ENCODE results near the gene RNF182. TPM values are rescaled to one million over a fixed set of nuclear protein-coding genes. Genes with fewer than 3 reads are reported as not detected.

Gene RNF182
- total RNA-seq, 2 donors from 2014 or later: 0.33 to 1.6 TPM

DNA sequence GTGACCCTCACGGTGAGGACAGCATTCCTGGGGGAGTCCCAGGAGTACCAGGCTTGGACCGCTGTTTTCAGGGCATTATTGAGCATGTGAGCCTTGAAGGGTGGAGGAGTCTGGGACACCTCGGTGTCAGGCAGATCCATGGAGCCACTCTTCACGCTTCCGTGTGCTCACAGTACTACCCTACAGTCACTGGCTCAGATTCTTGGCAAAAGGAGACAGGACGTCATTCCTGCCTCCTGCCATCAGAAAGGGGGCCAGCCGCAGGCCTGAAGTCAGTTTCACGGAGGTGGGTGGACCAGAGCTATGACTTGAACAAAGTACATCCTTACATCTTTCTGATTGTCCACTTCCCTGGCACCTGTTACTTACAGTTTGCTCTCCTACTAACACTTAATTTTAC lies 103.9 kb downstream of the RNF182 start:
- intact Hi-C loops (cut with DNase I): no loop called here
- WGBS, 2 donors: 68 to 78% methylated on average over 6 to 8 of the region's 8 CpGs
- Histone ChIP-seq H3K27ac (no peak overlapping the region), H3K9me3 (no peaks in the 10 kb centered on the region), H3K4me1 (peaks cover 9% of the 10 kb centered on the region), H3K27me3 (no peaks in the 10 kb centered on the region), H3K4me3 (no peak overlapping the region), H3K36me3 (replicated peaks in 1 of 2; ENCODE audit: insufficient read depth in 1 of 2, low read depth in 2 of 2) (no peaks in the 10 kb centered on the region)
- no peak for TF ChIP-seq POLR2A (IDR thresholded peaks at IDR 0.05)
- TF ChIP-seq, protein P1, sequence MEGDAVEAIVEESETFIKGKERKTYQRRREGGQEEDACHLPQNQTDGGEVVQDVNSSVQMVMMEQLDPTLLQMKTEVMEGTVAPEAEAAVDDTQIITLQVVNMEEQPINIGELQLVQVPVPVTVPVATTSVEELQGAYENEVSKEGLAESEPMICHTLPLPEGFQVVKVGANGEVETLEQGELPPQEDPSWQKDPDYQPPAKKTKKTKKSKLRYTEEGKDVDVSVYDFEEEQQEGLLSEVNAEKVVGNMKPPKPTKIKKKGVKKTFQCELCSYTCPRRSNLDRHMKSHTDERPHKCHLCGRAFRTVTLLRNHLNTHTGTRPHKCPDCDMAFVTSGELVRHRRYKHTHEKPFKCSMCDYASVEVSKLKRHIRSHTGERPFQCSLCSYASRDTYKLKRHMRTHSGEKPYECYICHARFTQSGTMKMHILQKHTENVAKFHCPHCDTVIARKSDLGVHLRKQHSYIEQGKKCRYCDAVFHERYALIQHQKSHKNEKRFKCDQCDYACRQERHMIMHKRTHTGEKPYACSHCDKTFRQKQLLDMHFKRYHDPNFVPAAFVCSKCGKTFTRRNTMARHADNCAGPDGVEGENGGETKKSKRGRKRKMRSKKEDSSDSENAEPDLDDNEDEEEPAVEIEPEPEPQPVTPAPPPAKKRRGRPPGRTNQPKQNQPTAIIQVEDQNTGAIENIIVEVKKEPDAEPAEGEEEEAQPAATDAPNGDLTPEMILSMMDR (IDR thresholded peaks at IDR 0.05): no peak
- ATAC-seq (no peak), DNase-seq (no peak)

DNA sequence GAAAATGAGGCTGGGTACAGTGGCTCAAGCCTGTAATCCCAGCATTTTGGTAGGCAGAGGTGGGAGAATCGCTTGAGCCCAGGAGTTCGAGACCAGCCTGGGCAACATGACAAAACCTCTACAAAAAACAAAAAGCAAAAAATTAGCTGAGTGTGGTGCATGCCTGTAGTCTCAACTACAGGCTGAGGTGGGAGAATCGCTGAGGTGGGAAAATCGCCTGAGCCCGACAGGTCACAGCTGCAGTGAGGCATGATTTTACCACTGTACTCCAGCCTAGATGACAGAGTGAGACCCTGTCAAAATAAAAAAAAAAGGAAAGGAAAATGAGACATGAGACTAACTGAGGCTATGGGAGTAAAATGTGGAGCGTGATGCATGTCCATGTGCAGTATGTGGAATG lies 104.9 kb downstream of the RNF182 start:
- no peak for TF ChIP-seq POLR2A (IDR thresholded peaks at IDR 0.05)
- TF ChIP-seq, protein P1 (IDR thresholded peaks at IDR 0.05): no peak

More for the DNA sequence above, 104.9 kb downstream of the RNF182 start:
- DNase-seq (no peak), ATAC-seq (no peak)
- Histone ChIP-seq H3K4me3 (no peak overlapping the region), H3K4me1 (peaks cover 8% of the 10 kb centered on the region), H3K9me3 (no peaks in the 10 kb centered on the region), H3K36me3 (replicated peaks in 1 of 2; ENCODE audit: insufficient read depth in 1 of 2, low read depth in 2 of 2) (no peaks in the 10 kb centered on the region), H3K27me3 (no peaks in the 10 kb centered on the region), H3K27ac (no peak overlapping the region)
- intact Hi-C loops (cut with DNase I): no loop called here
- WGBS, 2 donors: 71 to 81% methylated on average over 6 of the region's 6 CpGs

Other genes starting within 250 kb of the RNF182 start
- 10 to 100 TPM; 14.3 to 26.7 TPM for gene RANBP9, start 213.1 kb upstream of the RNF182 start, total RNA-seq
- gene MCUR1, start 110.4 kb upstream of the RNF182 start, total RNA-seq: 10 to 100 TPM; 10.4 to 20.8 TPM
- 1 to 10 TPM; 1.3 to 2.3 TPM for gene CD83, start 192.8 kb downstream of the RNF182 start, total RNA-seq

All from body of pancreas (tissue), 4 donors.